NCI-H1694 (cell line): ENCODE measurements around the gene BRMS1.

Experiments
- DNase-seq: peaks from one replicate; lab custom pipeline; 2025; lab: John Stamatoyannopoulos, UW

Gene BRMS1

DNA sequence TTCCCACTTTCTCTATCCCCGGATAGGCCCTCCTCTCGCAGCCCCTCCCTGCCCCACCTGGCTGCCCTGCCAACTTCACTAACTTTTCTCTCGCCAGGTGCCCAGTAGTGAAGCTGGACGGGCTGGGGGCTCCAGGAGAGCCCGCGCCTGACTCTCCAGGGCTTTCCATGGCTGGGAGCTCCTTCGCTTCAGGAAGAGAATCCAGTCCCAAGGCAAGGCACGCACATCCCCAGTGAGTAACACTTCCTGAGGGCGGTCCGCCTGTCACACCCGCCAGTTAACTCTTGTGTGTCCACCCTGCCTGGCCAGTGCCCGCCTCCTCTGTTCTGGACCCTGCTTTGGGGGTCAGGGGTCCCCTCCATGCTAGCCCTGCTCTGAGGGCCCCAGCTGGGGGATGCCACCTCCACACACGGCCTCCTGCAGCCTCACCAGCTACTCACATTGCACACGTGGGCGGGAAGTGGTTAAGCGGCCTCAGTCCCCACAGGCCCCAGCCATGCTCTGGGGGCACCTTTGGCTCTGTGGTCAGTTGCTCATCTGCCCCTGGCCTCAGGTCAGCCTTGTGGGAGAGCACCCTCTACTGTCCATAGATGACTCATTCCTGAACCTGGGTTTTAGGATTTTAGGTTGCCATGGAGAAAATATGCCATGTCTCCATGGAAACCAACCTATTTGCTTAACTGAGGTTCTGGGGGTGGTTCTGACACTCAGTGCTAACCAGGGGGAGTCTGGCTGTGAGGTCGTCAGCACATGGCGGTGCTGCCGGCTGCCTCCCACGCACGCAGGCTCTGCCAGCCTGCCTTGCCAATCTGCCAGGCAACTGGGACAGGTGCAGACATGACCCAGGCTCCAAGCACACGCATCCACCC, 8.4 kb downstream of the BRMS1 start, which contains the start of gene RIN1:
Gene RIN1, minus strand, starts transcription at position 201 of the 869 bp plus-strand sequence. Its CDS starts 32 bp downstream, at position 169.
- peak; percentile 88 for DNase-seq

DNA sequence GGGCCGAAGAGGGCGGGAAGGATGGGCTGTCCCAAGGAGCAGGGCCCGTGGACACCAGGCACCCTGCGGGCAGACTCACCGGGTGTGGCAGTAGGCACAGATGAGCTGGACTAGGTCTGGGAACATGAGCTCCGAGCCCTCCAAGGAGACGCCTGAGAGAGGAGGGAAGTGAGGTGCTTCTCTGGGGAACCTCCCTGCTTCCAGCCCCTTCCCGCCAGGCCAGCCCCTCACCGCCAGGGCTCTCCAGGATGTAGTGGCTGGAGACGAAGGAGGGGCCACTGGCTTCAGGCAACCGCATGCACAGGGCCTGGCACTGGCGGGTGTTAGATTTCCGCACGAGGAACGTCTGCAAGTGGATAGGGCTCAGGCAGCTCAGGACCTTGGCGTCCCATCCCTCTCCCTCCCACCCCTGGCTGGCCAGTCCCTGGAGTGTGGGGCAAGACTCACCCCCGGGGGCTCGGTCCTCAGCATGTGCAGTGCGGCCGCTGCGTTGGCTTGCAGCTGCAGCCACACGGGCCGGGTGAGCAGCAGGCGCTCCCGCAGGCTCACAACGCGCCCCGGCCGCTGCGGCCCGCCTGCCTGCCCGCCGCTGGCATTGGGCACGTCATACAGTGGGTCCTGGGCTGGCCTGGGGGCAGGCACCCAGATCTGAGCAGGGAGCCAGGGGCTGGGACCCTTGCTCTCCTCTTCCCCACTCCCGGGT, 9.2 kb downstream of the BRMS1 start:
- DNase-seq, result no peak

- DNase-seq, result no peak
Observed at GRCh38 chr11:66334605-66335442, 10.1 kb downstream of the BRMS1 start.

- no peak for DNase-seq
Observed at GRCh38 chr11:66333896-66334604, 10.9 kb downstream of the BRMS1 start.

DNA sequence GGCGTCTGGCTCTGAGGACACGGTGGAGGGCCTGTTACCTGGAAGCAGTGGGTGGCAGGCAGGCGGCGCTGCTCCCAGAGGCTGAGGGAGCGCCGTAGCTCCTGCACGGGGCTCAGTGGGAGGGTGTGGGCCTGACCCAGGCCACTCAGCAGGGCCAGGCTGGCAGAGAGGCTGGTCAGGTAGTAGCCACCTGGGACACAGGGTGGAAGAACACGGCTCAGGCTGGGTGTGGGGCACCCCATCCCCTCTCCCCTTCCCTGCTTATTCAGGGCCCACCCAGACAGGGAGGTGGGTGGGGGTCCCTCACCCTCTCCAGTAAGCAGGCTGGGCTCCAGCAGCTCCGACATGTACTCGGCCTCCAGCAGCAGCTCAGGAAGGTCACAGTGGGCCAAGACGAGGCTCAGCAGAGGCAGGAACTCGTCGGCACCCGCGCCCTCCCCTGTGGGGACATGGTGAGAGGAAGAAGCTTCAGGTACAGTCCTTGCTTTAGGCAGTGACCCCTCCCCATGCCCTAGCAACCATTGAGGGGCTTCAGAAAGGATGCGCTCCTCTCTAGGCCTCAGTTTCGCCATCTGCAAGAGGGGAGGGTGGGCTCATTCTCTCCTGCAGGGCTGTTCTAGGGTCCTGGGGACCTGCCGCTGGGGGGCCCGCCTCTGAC, 11.6 kb downstream of the BRMS1 start:
- no peak for DNase-seq

- DNase-seq, result no peak
Observed at GRCh38 chr11:66332371-66333219, 12.3 kb downstream of the BRMS1 start.

- DNase-seq, result no peak
Observed at GRCh38 chr11:66331542-66332370, 13.1 kb downstream of the BRMS1 start.

DNA sequence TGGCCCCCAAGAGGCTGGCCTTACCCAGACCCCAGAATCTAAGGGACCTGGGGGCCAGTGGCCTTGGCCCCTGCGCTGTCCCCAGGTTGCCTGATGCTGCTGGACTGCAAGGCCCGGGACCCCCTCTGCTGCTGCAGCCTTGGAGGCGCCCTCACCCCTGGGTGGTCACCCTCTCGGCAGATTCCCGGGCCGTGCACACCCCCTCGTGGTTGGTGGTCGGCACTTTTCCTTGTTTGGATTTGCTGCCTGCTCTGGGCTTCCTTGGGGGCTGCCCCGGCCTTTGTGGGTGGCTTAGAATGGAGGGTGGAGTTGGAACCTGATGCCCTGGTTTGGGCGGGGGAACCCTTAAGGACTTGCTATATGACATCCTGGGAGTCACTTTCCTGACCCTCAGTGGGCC, 14.0 kb downstream of the BRMS1 start:
- DNase-seq, result no peak

GRCh38 chr11:66329165-66329673, 15.7 kb downstream of the BRMS1 start:
- DNase-seq, result no peak

DNA sequence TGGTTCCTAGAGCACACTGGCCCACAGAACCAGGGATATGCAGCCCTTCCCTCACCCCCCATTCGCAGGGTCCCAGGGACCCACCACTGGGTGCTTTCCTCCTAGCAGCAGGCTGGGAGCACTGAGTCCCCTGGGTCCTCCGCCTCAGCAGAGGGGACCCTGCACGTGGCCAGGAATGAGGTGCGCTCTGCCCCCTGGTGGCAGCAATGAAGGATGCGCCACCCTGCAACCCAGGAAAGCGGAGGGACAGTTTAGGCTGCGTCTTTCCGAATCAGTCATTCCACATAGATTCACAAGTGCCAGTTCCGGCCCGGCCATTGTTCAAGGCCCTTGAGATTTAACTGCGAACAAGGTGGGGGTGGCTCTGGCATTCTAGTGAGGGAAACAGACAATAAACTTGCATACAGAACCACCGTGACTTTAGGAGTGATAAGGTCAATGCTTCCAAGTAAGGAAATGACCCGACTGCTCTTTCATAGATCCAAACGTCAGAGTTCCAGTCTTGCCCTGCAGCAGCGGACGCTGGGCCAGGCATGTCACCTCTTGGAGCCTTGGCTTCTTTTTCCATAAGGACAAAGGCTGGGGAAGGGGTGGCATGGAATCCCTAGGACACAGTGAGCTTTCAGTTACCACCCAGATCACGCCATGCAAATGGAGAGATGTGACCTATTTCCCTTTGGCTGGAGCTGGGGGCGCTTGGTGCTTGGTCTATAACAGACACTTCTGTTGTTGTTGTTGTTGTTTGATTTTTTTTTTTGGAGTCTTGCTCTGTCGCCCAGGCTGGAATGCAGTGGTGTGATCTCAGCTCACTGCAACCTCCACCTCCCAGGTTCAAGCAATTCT, 16.4 kb downstream of the BRMS1 start:
- DNase-seq, result peak; percentile 46

- DNase-seq, result no peak
Observed at GRCh38 chr11:66328031-66328301, 16.9 kb downstream of the BRMS1 start.

DNA sequence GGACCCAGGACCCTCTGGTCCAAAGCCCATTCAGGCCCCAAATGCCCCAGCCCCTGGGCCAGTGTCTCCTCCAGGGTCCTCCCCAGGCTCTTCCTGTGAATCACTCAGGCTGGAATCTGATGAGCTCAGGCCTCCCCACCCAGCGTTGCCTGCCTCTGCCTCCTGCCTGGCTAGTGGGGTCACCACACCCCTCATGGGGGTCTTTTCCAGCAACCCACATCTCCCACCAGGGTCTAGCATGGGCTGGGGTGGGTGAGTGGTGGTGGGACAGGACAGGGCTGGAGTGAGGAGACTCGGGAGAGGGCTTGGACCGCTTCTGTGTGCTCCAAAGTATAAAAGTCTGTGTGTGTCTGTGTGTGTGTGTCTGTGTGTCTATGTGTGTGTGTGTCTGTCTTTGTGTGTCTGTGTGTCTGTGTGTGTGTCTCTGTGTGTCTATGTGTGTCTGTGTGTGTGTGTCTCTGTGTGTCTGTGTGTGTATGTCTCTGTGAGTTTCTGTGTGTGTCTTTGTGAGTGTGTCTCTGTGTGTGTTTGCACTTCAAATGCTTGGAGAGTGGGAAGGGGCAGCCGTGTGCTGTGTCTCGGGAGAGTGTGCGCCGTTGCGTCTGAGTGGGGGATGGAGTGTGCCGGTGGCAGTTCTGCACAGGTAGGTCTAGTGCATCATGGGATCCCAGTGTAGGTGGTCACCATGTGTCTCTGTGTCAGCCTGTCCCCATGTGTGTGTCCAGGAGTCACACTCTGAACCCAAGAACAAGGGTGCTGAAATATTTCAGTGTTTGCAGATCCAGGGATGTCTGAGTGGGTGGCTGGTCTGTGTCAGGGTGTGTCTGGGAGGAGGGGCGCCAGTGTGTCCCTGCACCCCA, 17.5 kb downstream of the BRMS1 start:
- no peak for DNase-seq

DNA sequence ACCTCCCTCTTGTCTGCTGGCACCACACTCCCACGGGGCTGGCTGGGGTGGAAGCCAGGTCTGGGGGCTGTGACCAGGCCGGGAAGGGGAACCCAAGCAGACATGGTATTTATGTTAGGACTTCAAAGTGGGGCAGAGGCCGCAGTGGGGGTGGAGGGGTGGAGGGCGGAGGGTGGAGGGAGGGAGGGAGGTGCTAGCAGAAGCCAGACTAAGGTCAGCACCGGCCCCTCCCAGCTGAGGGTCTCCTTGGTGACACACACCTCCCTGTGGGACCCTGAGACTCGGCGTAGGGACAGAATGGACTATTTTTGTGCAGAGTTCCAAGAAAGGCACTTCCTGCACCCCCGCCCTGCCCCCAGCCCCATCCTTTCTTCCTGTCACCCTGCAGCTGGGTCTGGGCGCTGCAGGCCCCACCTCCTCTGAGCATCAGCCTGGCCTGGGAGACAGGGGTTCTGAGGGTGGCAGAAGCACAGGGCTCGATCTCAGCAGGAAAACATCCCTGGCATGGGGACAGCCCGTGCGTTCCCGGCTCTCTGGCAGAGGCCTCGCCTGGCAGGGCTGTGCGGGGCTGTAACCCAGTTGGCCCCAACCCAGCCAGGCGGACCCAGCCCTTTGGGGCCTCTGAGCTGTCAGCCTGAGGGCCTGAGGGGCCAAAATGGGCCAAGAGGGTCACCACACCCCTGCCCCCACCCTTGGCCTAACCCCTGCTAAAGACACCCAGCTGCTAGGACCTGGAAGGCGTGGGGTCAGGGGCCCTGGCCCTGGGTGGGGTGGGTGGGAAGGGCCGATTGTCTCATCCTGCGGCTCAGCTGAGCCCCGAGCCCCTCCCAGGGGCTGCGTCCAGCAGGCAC, 18.4 kb downstream of the BRMS1 start:
- DNase-seq, result no peak

DNA sequence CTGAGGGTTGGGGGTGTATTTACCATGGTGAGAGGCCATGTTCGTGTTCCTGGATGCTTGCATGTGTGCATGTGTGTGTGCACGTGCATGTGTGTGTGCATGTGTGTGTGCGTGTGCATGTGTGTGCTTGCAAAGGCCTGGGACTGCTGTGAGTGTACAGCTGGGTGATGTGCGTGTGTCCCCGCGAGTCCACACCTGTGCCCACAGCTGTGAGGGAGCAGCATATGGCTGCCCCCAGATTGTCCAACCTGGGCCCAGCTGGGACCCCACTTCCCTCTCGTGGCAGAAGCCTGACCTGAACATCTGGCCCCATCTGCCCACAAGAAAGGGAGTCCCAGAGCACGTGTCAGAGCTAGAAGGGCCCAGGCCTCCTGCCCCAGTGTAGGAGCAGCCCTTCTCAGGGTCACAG, 19.6 kb downstream of the BRMS1 start:
- DNase-seq, result no peak

DNA sequence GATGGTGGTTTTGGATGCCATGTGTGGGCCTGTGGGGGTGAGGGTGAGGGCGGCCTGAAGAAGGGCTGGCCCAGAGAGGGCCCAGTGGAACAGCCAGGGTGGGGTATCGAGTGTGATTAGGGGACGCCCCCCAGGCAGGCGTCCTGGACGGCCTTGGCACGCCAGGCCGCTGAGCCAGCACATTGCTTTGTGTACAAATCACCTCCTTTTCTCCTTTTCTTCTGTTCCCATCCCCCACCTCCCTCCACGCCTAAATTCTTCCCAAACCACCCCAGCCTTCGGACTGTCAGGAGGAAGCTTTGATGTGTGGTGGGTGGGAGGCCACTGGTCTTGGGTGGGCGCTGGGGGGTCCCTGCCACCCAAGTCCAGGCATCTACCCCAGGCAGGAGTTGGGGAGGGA, 20.2 kb downstream of the BRMS1 start:
- DNase-seq, result no peak

- DNase-seq, result no peak
Observed at GRCh38 chr11:66323684-66324083, 21.2 kb downstream of the BRMS1 start.
